ENCODE results near the gene LPO.

LPO gene

GRCh38 chr17:58250344-58251011 is 12.1 kb downstream of the LPO start:
- FAIRE-seq (no peak), DNase-seq (ENCODE audit: extremely low spot score, insufficient read length, low read depth) (no peak)

- no peak for FAIRE-seq
These were observed 13.8 kb downstream of the LPO start for GRCh38 chr17:58252141-58252540.

GRCh38 chr17:58253082-58253481 is 14.7 kb downstream of the LPO start:
- DNase-seq (ENCODE audit: extremely low spot score, insufficient read length, low read depth) (no peak), FAIRE-seq (no peak)

More at GRCh38 chr17:58252141-58252540, 13.8 kb downstream of the LPO start:
- no peak for DNase-seq (ENCODE audit: extremely low spot score, insufficient read length, low read depth)

GRCh38 chr17:58254803-58255202 is 16.4 kb downstream of the LPO start:
- FAIRE-seq (no peak), DNase-seq (ENCODE audit: extremely low spot score, insufficient read length, low read depth) (no peak)

GRCh38 chr17:58262149-58262548 is 23.8 kb downstream of the LPO start:
- no peak for DNase-seq (ENCODE audit: extremely low spot score, insufficient read length, low read depth)
- no peak for FAIRE-seq

- no peak for DNase-seq (ENCODE audit: extremely low spot score, insufficient read length, low read depth)
- no peak for FAIRE-seq
These were observed 25.4 kb downstream of the LPO start for GRCh38 chr17:58263773-58264172.

GRCh38 chr17:58264407-58265103 is 26.2 kb downstream of the LPO start:
- FAIRE-seq (no peak), DNase-seq (ENCODE audit: extremely low spot score, insufficient read length, low read depth) (no peak)

- no peak for DNase-seq (ENCODE audit: extremely low spot score, insufficient read length, low read depth)
- FAIRE-seq = no peak
These were observed 26.9 kb downstream of the LPO start for GRCh38 chr17:58265271-58265670.

GRCh38 chr17:58265902-58266875 is 27.8 kb downstream of the LPO start:
- DNase-seq (ENCODE audit: extremely low spot score, insufficient read length, low read depth) (no peak), FAIRE-seq (no peak)

- FAIRE-seq = no peak
These were observed 29.3 kb downstream of the LPO start for GRCh38 chr17:58267347-58268324.

GRCh38 chr17:58268326-58268725 is 29.9 kb downstream of the LPO start:
- FAIRE-seq (no peak), DNase-seq (ENCODE audit: extremely low spot score, insufficient read length, low read depth) (no peak)

More at GRCh38 chr17:58267347-58268324, 29.3 kb downstream of the LPO start:
- no peak for DNase-seq (ENCODE audit: extremely low spot score, insufficient read length, low read depth)

GRCh38 chr17:58268774-58269556 is 30.6 kb downstream of the LPO start:
- DNase-seq (ENCODE audit: extremely low spot score, insufficient read length, low read depth) (no peak), FAIRE-seq (no peak)

- FAIRE-seq (no peak), DNase-seq (ENCODE audit: extremely low spot score, insufficient read length, low read depth) (no peak)
These were observed 31.3 kb downstream of the LPO start for GRCh38 chr17:58269557-58270291.

GRCh38 chr17:58270476-58271215 is 32.3 kb downstream of the LPO start:
- no peak for DNase-seq (ENCODE audit: extremely low spot score, insufficient read length, low read depth)
- FAIRE-seq = no peak

- FAIRE-seq = no peak
These were observed 33.0 kb downstream of the LPO start for GRCh38 chr17:58271216-58271931.

GRCh38 chr17:58272367-58273280 is 34.2 kb downstream of the LPO start:
- FAIRE-seq (no peak), DNase-seq (ENCODE audit: extremely low spot score, insufficient read length, low read depth) (no peak)

More at GRCh38 chr17:58271216-58271931, 33.0 kb downstream of the LPO start:
- DNase-seq (ENCODE audit: extremely low spot score, insufficient read length, low read depth) = no peak

Measured in GM18507 (cell line).